Femur (tissue), 1 donor: ENCODE data around the gene HSD17B14.
"Not testable (repeated sequence)": the region's sequence is repeated elsewhere in the genome, so short reads cannot be mapped to it uniquely, and the experiment has no call there.

Experiments
- DNase-seq: peaks from one replicate; pipeline ENCODE4 v3.0.0-alpha.2; 2017

The HSD17B14 gene

GRCh38 chr19:48867123-48867745 is 30.9 kb upstream of the HSD17B14 start:
- peak; percentile 75 for DNase-seq

- no peak for DNase-seq
Observed at GRCh38 chr19:48866692-48867091, 30.4 kb upstream of the HSD17B14 start.

DNA sequence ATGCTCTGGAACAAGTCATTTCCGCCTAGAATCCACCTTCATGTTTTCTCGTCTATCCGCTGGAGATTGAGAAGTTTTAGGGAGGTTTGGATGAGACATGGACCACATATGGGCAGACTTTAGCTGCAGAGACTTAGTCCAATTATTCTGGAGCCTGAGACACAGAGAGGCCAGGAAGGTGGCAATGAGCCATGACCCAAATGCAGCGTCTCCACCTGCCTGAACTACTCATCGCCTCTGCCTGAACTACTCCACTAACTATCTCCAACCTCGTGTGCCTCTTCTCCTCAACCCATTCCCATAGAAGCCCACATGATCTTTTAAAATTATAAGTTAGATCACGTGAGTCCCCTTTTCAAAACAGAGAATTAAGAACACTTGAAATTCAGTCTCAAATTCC is 26.5 kb upstream of the HSD17B14 start:
- DNase-seq = no peak

DNA sequence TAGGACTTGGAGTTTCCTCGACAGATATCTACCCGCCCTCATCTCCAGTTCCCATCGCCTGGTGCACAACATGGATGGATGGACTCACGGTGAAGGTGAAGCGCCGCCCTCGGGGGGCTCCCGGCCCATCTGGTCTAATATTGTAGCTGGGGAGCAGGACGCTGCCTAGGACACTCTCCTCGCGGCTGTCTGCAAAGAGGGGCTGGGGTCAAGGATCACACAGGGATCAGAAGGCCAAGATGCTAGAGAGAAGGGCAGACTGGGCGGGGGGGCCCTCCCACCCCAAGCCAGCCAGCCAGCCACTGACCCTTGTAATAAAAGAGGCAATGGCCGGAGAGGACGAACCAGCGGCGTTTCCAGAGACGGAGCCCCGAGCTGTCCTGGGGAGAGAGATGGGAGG is 25.0 kb upstream of the HSD17B14 start:
- no peak for DNase-seq

DNA sequence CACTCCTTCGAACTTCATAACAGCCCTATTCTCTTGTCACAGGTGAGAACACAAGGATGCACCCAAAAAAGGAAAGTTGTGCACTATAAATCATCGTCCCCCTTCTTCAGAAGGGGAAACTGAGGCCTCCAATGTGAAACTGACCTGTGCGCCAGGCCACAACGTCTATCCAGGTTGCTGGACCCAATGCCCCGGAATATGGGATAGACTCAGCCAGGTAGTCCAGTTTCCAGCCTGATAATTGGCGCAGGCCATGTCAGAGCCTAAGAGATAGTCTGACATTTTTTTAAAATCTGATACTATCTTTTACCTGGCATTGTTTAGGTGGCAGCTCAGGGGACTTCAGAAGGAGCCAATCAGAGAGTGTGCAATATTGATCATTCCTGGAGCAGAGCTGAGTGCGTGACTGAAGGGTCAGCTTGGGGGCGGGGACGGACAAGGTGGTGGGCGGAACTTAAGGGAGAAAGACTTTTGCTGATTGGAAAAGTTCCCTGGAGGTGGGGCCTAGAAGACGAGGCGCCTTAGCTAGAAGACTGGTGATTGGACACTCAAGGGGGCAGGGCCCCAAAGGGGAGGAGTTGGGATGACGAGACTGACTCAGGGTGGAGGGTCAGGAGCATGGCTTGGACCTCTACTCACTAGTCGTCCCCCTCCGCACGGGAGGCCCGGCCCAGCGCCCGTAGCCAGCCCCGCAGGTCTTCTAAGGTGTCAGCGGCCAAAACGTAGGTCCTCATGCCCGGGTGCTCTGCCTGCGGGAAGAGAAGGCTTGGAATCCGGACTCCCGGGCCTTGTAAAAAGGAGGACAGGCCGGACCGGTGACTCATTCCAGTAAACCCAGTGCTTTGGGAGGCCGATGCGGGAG is 23.7 kb upstream of the HSD17B14 start:
- no peak for DNase-seq

- peak; percentile 46 for DNase-seq
Observed at GRCh38 chr19:48858984-48859710, 22.9 kb upstream of the HSD17B14 start.

- no peak for DNase-seq
Observed at GRCh38 chr19:48856921-48857320, 20.6 kb upstream of the HSD17B14 start.

DNA sequence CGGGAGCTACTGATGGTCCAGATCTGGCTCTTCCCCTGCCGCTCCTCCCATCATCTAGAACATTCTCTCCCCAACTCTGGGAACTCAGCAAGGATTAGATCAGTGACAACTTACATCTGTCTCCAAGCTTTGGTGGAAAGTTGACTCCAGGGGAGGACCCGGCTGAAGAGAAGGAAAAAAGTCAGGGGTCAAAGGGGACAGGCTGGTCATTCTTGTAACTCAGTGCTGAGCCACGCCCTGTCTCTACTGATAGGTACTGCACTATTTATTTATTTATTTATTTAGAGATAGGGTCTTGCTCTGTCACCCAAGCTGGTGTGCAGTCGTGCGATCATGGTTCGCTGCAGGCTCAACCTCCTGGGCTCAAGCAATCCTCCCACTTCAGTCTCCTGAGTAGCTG is 17.8 kb upstream of the HSD17B14 start:
- no peak for DNase-seq

DNA sequence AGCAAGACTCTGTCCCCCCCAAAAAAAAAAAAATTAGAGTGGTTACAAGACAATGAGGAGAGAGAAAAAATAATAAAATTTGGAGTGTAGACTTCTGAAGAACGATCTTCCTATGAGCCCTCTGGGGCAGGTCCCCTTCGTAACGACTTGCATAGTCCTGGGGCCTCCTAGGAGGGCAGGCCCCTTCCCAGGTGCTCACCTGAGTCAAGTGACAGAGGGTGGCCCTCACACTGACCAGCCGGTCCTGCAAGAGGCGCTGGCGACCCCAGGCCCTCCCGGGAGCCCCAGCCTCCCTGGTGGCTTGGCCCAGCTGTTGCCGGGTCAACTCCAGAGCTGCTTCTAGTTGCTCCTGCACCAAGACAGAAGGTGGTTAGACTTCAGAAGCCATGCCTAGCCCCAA is 17.2 kb upstream of the HSD17B14 start:
- DNase-seq = no peak

DNA sequence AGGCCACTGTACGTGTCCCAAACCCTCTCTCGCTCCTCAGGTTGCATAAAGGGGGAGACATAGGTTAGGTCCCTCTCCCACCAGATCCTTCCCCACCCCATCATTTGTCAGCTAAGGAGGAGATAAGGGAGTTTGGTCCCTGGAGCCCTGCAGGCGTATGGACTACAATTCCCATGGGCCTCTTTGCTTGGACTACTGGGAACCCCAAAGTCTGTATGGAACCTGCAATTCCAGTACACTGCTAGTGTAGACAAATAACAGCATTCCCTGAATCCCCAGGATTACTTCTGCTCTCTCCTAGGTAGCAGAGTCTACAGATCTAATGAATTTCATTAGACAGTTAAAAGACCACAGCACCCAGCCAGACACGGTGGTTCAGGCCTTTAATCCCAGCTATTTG is 16.0 kb upstream of the HSD17B14 start:
- DNase-seq = no peak

- not testable (repeated sequence) for DNase-seq
Observed at GRCh38 chr19:48846659-48847058, 10.4 kb upstream of the HSD17B14 start.

DNA sequence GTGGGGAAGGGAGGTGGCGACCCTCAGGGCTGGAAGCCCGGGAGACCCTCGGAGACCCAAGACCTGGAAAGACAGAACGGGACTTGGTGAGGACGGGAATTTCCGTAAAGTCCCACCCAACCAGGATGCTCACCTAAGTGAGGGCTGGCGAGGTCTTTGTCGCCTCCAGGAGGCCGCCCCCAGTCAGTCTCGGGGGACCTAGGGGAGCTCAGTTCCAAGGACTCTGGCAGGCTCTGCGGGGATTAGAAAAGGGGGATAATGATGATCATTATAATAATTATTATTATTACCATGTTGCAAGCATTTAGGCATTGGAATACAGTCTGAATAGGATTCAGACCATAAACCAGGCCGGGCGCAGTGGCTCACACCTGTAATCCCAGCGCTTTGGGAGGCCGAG is 9.1 kb upstream of the HSD17B14 start:
- DNase-seq = no peak

DNA sequence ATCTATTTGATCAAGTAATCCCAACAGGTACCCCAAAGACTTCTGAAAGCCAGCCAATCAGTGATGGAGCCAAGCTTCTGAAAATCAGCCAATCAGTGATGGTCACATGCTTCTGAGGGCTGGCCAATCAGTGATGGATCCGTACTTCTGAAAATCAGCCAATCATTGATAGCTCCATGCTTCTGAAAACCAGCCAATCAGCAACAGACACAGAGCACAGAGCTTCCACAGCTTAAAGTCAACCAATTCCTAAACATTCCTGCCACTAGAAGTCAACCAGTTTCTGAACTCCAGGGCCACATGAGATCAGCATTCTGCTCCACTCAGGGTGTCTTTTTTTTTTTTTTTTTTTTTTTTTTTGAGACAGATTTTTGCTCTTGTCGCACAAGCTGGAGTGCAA is 8.2 kb upstream of the HSD17B14 start:
- DNase-seq = peak; percentile 24

DNA sequence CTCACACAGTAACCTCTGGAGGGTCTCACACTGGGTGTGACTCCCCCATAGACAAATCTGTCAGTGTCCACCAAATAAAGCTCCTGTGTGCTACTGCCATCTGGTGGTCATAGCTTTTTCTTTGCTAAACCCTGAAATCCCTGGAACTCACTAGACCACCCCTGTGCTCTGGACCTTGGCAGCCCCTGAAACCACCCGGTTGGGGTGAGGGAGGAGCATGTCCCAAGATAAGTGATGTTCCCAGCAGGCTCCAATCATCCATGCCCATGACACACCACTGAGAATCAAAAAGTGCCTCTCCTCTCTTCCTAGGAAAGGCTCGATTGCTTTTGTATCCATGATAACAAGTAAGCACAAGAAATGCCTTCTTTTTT is 6.5 kb upstream of the HSD17B14 start:
- DNase-seq = peak; percentile 54

- DNase-seq = no peak
Observed at GRCh38 chr19:48841571-48841970, 5.3 kb upstream of the HSD17B14 start.

DNA sequence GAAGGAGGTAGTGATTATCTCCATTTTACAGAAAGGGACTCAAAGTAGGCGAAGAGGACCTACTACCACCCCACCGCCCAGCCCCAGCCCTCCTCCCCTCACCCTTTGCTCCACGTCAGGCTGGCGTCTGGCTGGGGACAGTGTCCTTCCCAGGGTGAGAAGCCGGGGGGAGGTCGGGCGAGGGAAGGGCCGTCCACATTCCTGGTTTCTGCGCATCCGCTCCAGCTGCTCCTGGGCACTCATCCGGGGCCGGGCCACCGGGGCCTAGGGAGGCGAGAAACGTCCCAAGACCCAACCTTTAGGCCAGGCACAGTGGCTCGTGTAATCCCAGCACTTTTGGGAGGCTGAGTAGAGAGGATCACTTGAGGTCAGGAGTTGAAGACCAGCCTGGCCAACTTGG is 4.8 kb upstream of the HSD17B14 start:
- DNase-seq = no peak

GRCh38 chr19:48837687-48838086 is 1.4 kb upstream of the HSD17B14 start:
- no peak for DNase-seq

DNA sequence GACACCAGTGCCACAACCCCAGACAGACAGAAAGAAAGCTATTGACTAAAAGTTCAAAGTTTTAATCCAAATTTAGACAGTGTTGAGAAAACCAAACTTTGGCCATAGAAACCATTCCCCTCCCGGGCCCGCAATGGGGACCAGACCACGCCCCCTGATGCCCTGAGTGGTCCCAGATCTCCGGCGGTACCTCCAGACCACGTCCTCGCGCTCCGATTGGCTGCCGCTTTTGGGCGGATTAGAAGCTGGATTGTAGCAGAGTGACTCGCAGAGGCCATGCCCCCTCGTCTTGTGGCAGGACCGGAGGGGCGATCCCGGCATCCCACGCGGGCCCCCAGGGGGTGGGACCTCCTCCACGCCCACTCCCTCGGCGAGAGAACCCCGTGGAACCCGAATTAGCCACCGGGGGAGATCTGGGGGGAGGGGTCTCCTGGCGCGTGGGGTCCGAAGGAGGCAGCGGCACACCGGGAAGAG is 797 bp upstream of the HSD17B14 start:
- peak; percentile 91 for DNase-seq

DNA sequence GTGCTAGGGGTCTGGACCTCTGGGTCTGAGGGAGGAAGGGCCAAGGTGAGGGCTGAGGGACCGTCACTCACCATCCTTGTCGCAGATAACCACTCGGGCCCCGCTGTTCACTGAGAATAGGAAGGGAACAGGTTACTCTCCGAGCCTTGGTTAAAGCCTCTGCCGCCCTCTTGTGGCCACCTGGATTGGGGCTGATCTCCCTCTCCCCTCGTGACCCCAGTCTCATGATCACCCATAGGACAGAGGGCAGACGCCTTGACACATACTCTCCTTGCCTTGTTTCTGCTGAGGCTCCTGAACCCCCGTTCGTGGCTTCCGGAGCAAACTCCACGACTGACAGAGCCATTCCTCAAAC is 580 bp downstream of the HSD17B14 start:
- peak; percentile 89 for DNase-seq

DNA sequence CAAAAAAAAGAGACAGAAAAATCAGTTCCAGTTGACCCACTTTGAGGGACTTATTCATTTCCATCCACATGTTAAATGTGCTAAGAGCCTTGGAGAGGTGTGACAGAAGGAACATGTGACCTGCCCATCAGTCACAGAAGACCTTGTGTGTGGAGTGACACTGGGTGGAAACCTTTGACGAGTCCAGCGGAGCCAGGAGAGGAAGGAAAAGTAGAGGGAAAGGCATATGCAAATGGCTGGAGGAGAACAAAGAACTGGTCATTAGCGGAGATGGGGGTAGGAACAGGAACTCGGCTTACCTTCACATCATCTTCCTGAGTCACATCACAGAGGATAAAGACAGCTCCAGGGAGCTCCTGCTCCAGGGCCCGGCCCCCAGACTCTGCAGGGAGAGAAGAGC is 2.3 kb downstream of the HSD17B14 start:
- no peak for DNase-seq

GRCh38 chr19:48833049-48833448 is 3.2 kb downstream of the HSD17B14 start:
- DNase-seq = no peak

DNA sequence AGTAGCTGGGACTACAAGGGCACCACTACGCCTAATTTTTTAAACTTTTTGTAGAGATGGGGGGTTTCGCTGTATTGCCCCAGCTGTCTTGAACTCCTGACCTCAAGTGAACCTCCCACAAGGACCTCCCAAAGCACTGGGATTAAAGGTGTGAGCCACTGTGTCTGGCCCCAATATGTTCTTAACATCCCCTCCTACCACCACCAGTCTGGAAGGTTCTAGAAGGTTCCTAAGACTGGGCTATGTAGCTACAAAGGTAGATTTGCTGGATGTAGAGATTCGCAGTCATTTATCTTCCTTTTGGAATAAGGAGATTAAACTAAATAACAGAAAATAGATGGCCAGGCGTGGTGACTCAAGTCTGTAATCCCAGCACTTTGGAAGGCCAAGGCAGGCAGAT is 5.3 kb downstream of the HSD17B14 start:
- no peak for DNase-seq

DNA sequence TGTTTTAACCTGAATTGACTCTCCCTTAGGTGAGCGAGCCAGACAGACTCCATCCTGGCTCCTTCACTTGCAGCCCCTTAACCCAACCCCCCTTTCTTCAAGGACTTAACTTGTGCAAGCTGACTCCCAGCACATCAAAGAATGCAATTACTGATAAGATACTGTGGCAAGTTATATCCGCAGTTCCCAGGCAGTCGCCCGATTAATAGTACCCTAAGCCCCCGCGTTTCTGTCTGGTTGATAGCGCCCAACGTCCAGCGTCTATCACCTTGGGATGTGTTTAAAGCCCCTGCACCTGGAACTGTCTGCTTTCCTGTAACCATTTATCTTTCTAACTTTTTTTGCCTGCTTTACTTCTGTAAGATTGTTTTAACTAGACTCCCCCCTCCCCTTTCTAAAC is 6.2 kb downstream of the HSD17B14 start:
- no peak for DNase-seq

GRCh38 chr19:48826606-48827020 is 9.7 kb downstream of the HSD17B14 start:
- DNase-seq = no peak
